Vagina (tissue), 2 donors: Measurements from ENCODE around the gene FGD4. TPM values are rescaled to one million over a fixed set of nuclear protein-coding genes. Genes with fewer than 3 reads are reported as not detected.

Source experiments
- DNase-seq, 2 donors: peaks; one replicate each; pipeline ENCODE4 v3.0.0-alpha.2; 2017; ENCODE audit errors: extremely low spot score in 2 of 2
- H3K27ac ChIP-seq: fragments of 200-600 bp; sonication (generic); one replicate; pipeline ENCODE4 v1.5.1; 2019
- H3K27me3 ChIP-seq: fragments of 200-600 bp; sonication (generic); one replicate; pipeline ENCODE4 v1.5.1; 2019
- H3K36me3 ChIP-seq, 2 donors: fragments of 200-600 bp; sonication (generic); one replicate each; pipeline ENCODE4 v1.5.1; 2017 to 2019
- H3K4me1 ChIP-seq: fragments of 200-600 bp; sonication (generic); one replicate; pipeline ENCODE4 v1.5.1; 2019
- H3K4me3 ChIP-seq, 2 donors: fragments of 200-600 bp; sonication (generic); 1 replicate in 1 of 2; 2 replicates in 1 of 2; pipeline ENCODE4 v1.5.1; 2016 to 2019
- H3K9me3 ChIP-seq: fragments of 200-600 bp; sonication (generic); one replicate; pipeline ENCODE4 v1.5.1; 2019
- CTCF ChIP-seq, 3 experiments: fragments of 450-650 bp in 2 of 3; fragments of 200-600 bp in 1 of 3; sonication (generic) in 1 of 3; IDR thresholded peaks; one replicate each; pipeline ENCODE4 v1.5.1; 2017 to 2019; ENCODE audit warnings: antibody characterized with exemption in 3 of 3, mild to moderate bottlenecking in 2 of 3, moderate library complexity in 2 of 3
- POLR2A ChIP-seq, 2 donors: fragments of 450-650 bp; IDR thresholded peaks; one replicate each; pipeline ENCODE4 v1.6.1; 2017; ENCODE audit warnings: antibody characterized with exemption in 2 of 2, mild to moderate bottlenecking in 2 of 2, moderate library complexity in 2 of 2
- POLR2AphosphoS5 ChIP-seq, 2 donors: sonication (generic); formaldehyde crosslinking; IDR thresholded peaks; one replicate each; pipeline ENCODE4 v1.9.0; 2017; ENCODE audit warnings: antibody characterized with exemption in 2 of 2, mild to moderate bottlenecking in 2 of 2, low read depth in 1 of 2; ENCODE audit not compliant: insufficient read depth in 1 of 2
- intact Hi-C: fragments of 100-400 bp; cut with DNase I; formaldehyde crosslinking; loops from one replicate; pipeline ENCODE4 v1.15.1; 2023
- total RNA-seq: library from RNA; depleted of rRNA; stranded (reverse); fragments of >200 nt; gene quantifications from one replicate; pipeline ENCODE4 v1.2.3, GENCODE V29; 2016

FGD4 gene
- total RNA-seq, 1 donor from 2014 or later = 38.3 TPM

- Histone ChIP-seq H3K36me3 (no peaks in the 10 kb centered on the region), H3K9me3 (no peaks in the 10 kb centered on the region), H3K4me3 (no peak overlapping the region), H3K27me3 (no peaks in the 10 kb centered on the region), H3K4me1 (peaks cover 5% of the 10 kb centered on the region), H3K27ac (no peak overlapping the region)
- no peak for DNase-seq
- intact Hi-C loops = no loop called here
- no peak for TF ChIP-seq POLR2A (IDR thresholded peaks at IDR 0.05)
- TF ChIP-seq CTCF (IDR thresholded peaks at IDR 0.05) = no peak
- no peak for TF ChIP-seq POLR2AphosphoS5 (IDR thresholded peaks at IDR 0.05; ENCODE audit: insufficient read depth in 1 of 2, low read depth in 1 of 2)
These were observed 86.8 kb downstream of the FGD4 start for GRCh38 chr12:32486158-32486557.

- Histone ChIP-seq H3K27me3 (no peaks in the 10 kb centered on the region), H3K27ac (no peak overlapping the region), H3K9me3 (no peaks in the 10 kb centered on the region), H3K36me3 (no peaks in the 10 kb centered on the region), H3K4me1 (peaks cover 5% of the 10 kb centered on the region), H3K4me3 (no peak overlapping the region)
- DNase-seq = no peak
- intact Hi-C loops = no loop called here
- TF ChIP-seq CTCF (IDR thresholded peaks at IDR 0.05) (no peak), POLR2A (IDR thresholded peaks at IDR 0.05) (no peak), POLR2AphosphoS5 (IDR thresholded peaks at IDR 0.05; ENCODE audit: insufficient read depth in 1 of 2, low read depth in 1 of 2) (no peak)
These were observed 88.8 kb downstream of the FGD4 start for GRCh38 chr12:32488132-32488531.

GRCh38 chr12:32489070-32489469 is 89.7 kb downstream of the FGD4 start:
- H3K27ac ChIP-seq = no peak overlapping the region
- no peak for DNase-seq
- intact Hi-C loops = no loop called here
- H3K27me3 ChIP-seq = no peaks in the 10 kb centered on the region
- no peak for TF ChIP-seq CTCF (IDR thresholded peaks at IDR 0.05)
- TF ChIP-seq POLR2A (IDR thresholded peaks at IDR 0.05) = no peak
- TF ChIP-seq POLR2AphosphoS5 (IDR thresholded peaks at IDR 0.05; ENCODE audit: insufficient read depth in 1 of 2, low read depth in 1 of 2) = no peak
- no peaks in the 10 kb centered on the region for H3K4me1 ChIP-seq
- no peaks in the 10 kb centered on the region for H3K36me3 ChIP-seq
- H3K9me3 ChIP-seq = no peaks in the 10 kb centered on the region
- no peak overlapping the region for H3K4me3 ChIP-seq

- H3K4me3 ChIP-seq = no peak overlapping the region
- H3K36me3 ChIP-seq = no peaks in the 10 kb centered on the region
- H3K27ac ChIP-seq = no peak overlapping the region
- H3K4me1 ChIP-seq = no peaks in the 10 kb centered on the region
- DNase-seq = no peak
- TF ChIP-seq POLR2AphosphoS5 (IDR thresholded peaks at IDR 0.05; ENCODE audit: insufficient read depth in 1 of 2, low read depth in 1 of 2) (no peak), CTCF (IDR thresholded peaks at IDR 0.05) (no peak), POLR2A (IDR thresholded peaks at IDR 0.05) (no peak)
- intact Hi-C loops = no loop called here
- H3K9me3 ChIP-seq = no peaks in the 10 kb centered on the region
- H3K27me3 ChIP-seq = no peaks in the 10 kb centered on the region
These were observed 91.4 kb downstream of the FGD4 start for GRCh38 chr12:32490801-32491200.

GRCh38 chr12:32493282-32493681 is 93.9 kb downstream of the FGD4 start:
- DNase-seq = no peak
- intact Hi-C loops = no loop called here
- H3K27me3 ChIP-seq = no peaks in the 10 kb centered on the region
- no peaks in the 10 kb centered on the region for H3K9me3 ChIP-seq
- no peaks in the 10 kb centered on the region for H3K36me3 ChIP-seq
- no peak overlapping the region for H3K4me3 ChIP-seq
- TF ChIP-seq CTCF (IDR thresholded peaks at IDR 0.05) = no peak
- no peak for TF ChIP-seq POLR2A (IDR thresholded peaks at IDR 0.05)
- TF ChIP-seq POLR2AphosphoS5 (IDR thresholded peaks at IDR 0.05; ENCODE audit: insufficient read depth in 1 of 2, low read depth in 1 of 2) = no peak
- no peak overlapping the region for H3K27ac ChIP-seq
- no peaks in the 10 kb centered on the region for H3K4me1 ChIP-seq
